ENCODE results near the gene MCF2L2. TPM values are rescaled to one million over a fixed set of nuclear protein-coding genes. Genes with fewer than 3 reads are reported as not detected.

The MCF2L2 gene
- total RNA-seq, 1 experiment from 2014 or later = 3.9 TPM

DNA sequence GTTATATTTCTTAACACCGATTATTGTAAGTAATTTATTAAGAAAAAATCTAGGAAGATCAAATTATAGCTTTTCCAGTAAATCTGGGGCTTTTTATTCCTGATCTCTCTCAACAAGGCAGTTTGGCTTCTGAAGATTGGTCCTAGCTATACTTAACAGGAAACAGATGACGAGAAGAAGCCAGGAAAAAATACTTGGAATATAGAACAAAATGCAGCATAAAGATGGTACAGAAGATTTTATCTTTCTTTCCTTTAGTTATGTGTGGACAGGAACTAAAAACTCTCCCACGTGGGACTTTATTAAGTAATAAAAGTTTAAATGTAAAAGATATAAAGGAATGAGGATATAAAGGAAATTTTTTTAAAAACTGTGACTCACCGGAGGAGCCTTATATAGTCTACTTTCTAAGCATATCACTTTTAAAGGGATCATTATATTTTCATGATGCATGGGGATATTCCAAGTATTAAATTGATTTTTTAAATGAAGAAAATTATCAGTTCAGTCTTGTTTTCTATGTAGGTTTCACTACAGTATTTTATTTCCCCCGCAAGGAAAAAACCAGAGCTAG, 167.2 kb downstream of the MCF2L2 start:
- no peaks in the 10 kb centered on the region for H3K27me3 ChIP-seq (replicated peaks; ENCODE audit: control insufficient read depth, insufficient read depth, low read length)
- CTCF ChIA-PET = no interaction called here
- intact Hi-C loops (cut with micrococcal nuclease; ENCODE audit: unreplicated experiment) = no loop called here
- no TSS peak for BruUV-seq (replicated peaks)
- H3K36me3 ChIP-seq (ENCODE audit: control insufficient read depth, insufficient read depth, low read length) = no peaks in the 10 kb centered on the region; the same call in 1 of the 2 replicates
- Mint-ChIP-seq H3K36me3 (ENCODE audit: insufficient read depth, unreplicated experiment) (no peaks in the 10 kb centered on the region), H3K4me3 (ENCODE audit: unreplicated experiment) (no peak overlapping the region), H3K9me3 (ENCODE audit: unreplicated experiment) (no peaks in the 10 kb centered on the region), H3K4me1 (ENCODE audit: low read depth, unreplicated experiment) (no peaks in the 10 kb centered on the region), H3K27ac (ENCODE audit: unreplicated experiment) (no peak overlapping the region), H3K27me3 (ENCODE audit: insufficient read depth, unreplicated experiment) (no peaks in the 10 kb centered on the region)
- H3K4me1 ChIP-seq = peaks cover 13% of the 10 kb centered on the region; the same call in 1 of the 2 replicates
- H3K9me3 ChIP-seq = no peaks in the 10 kb centered on the region
- TF ChIP-seq, protein P1, sequence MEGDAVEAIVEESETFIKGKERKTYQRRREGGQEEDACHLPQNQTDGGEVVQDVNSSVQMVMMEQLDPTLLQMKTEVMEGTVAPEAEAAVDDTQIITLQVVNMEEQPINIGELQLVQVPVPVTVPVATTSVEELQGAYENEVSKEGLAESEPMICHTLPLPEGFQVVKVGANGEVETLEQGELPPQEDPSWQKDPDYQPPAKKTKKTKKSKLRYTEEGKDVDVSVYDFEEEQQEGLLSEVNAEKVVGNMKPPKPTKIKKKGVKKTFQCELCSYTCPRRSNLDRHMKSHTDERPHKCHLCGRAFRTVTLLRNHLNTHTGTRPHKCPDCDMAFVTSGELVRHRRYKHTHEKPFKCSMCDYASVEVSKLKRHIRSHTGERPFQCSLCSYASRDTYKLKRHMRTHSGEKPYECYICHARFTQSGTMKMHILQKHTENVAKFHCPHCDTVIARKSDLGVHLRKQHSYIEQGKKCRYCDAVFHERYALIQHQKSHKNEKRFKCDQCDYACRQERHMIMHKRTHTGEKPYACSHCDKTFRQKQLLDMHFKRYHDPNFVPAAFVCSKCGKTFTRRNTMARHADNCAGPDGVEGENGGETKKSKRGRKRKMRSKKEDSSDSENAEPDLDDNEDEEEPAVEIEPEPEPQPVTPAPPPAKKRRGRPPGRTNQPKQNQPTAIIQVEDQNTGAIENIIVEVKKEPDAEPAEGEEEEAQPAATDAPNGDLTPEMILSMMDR (IDR thresholded peaks at IDR 0.05; ENCODE audit: insufficient read depth in 1 of 2, low read depth in 1 of 2, low read length in 1 of 2, severe bottlenecking in 1 of 2, unreplicated experiment in 1 of 2) = no peak
- POLR2A ChIA-PET = interaction anchor here (0.7 kb wide), 1 partner anchor 24 kb away, joined by 3 read pairs; no protein-coding TSS in a partner anchor
- no peak overlapping the region for H3K4me3 ChIP-seq (ENCODE audit: low read depth, low read length)
- no peak for DNase-seq

DNA sequence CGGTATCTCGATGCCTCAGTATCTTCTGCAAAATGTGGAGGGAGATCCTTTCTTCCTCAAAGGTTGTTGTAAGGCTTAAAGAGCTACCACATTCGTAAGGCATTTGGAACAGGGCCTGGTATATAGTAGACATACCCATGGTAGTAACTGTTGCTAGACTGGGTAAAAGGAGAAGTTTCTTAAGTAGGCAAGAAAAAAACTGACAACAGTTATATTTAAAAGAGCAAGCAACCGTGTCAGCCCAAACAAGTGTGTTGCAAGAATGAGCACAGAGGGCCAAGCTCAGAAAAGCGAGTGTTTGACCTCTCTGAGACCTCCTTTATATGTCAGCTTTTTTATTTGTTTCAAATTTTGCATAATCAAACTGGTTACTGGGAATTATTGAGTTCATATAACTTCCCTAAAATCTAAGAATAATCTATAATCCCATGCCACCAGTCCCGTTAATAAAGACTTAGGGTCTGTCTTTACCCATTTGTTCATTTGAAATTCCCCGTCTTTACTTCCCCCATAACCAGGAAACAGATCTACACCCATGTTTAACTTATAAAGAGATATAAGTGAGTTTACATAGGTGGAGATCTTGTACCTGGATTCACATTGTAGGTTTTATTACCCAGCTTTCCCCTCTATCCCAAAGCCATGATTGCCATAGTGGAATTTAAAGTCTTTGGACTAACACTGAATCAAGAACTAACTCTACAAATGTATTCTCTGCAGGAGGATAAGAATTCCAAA, 168.1 kb downstream of the MCF2L2 start:
- 0 out of 2 replicates have a peak, but pooled peaks cover 4% of the 10 kb centered on the region for H3K4me1 ChIP-seq
- H3K36me3 ChIP-seq (ENCODE audit: control insufficient read depth, insufficient read depth, low read length) = no peaks in the 10 kb centered on the region; the same call in 1 of the 2 replicates
- Mint-ChIP-seq H3K27ac (ENCODE audit: unreplicated experiment) (no peak overlapping the region), H3K4me1 (ENCODE audit: low read depth, unreplicated experiment) (peaks cover 5% of the 10 kb centered on the region), H3K4me3 (ENCODE audit: unreplicated experiment) (no peak overlapping the region), H3K27me3 (ENCODE audit: insufficient read depth, unreplicated experiment) (no peaks in the 10 kb centered on the region), H3K36me3 (ENCODE audit: insufficient read depth, unreplicated experiment) (no peaks in the 10 kb centered on the region), H3K9me3 (ENCODE audit: unreplicated experiment) (no peaks in the 10 kb centered on the region)
- TF ChIP-seq, protein P1 (IDR thresholded peaks at IDR 0.05; ENCODE audit: insufficient read depth in 1 of 2, low read depth in 1 of 2, low read length in 1 of 2, severe bottlenecking in 1 of 2, unreplicated experiment in 1 of 2) = no peak
- BruUV-seq (replicated peaks) = no TSS peak
- CTCF ChIA-PET = interaction anchor here (1.1 kb wide), 1 partner anchor 76 kb away, joined by 3 read pairs; no protein-coding TSS in a partner anchor
- intact Hi-C loops (cut with micrococcal nuclease; ENCODE audit: unreplicated experiment) = no loop called here
- H3K9me3 ChIP-seq = no peaks in the 10 kb centered on the region
- H3K4me3 ChIP-seq (ENCODE audit: low read depth, low read length) = no peak overlapping the region
- no peaks in the 10 kb centered on the region for H3K27me3 ChIP-seq (replicated peaks; ENCODE audit: control insufficient read depth, insufficient read depth, low read length)
- DNase-seq = no peak
- POLR2A ChIA-PET = interaction anchor here (0.7 kb wide), 1 partner anchor 25 kb away, joined by 3 read pairs; no protein-coding TSS in a partner anchor

DNA sequence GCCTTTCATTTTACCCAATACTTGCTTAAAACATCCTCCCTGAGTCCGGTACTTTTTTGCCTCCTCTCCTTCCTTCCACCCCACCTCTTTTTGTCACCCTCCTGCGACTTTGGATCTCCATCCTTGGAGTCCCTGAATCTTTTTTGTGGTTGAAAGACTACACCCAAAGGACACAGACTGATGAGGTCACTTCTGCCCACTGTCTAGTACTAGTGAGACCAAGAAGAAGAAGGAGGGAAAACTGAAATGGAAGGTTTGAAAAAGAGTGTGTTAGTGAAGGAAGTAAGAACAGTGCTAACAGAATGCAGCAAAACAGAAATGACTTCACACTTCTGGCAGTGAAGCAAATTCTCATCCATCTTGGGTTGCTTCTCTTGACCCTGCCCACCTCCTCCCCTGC, 168.8 kb downstream of the MCF2L2 start:
- Mint-ChIP-seq H3K27me3 (ENCODE audit: insufficient read depth, unreplicated experiment) (no peaks in the 10 kb centered on the region), H3K9me3 (ENCODE audit: unreplicated experiment) (no peaks in the 10 kb centered on the region), H3K27ac (ENCODE audit: unreplicated experiment) (no peak overlapping the region), H3K4me3 (ENCODE audit: unreplicated experiment) (no peak overlapping the region), H3K4me1 (ENCODE audit: low read depth, unreplicated experiment) (peaks cover 11% of the 10 kb centered on the region), H3K36me3 (ENCODE audit: insufficient read depth, unreplicated experiment) (no peaks in the 10 kb centered on the region)
- H3K27me3 ChIP-seq (replicated peaks; ENCODE audit: control insufficient read depth, insufficient read depth, low read length) = no peaks in the 10 kb centered on the region
- no peak for DNase-seq
- POLR2A ChIA-PET = no interaction called here
- H3K9me3 ChIP-seq = no peaks in the 10 kb centered on the region
- TF ChIP-seq, protein P1 (IDR thresholded peaks at IDR 0.05; ENCODE audit: insufficient read depth in 1 of 2, low read depth in 1 of 2, low read length in 1 of 2, severe bottlenecking in 1 of 2, unreplicated experiment in 1 of 2) = no peak
- H3K36me3 ChIP-seq (ENCODE audit: control insufficient read depth, insufficient read depth, low read length) = no peaks in the 10 kb centered on the region
- no peak overlapping the region for H3K4me3 ChIP-seq (ENCODE audit: low read depth, low read length)
- H3K4me1 ChIP-seq = no peaks in the 10 kb centered on the region
- intact Hi-C loops (cut with micrococcal nuclease; ENCODE audit: unreplicated experiment) = no loop called here
- no TSS peak for BruUV-seq (replicated peaks)
- CTCF ChIA-PET = interaction anchor here (1.1 kb wide), 1 partner anchor 75 kb away, joined by 3 read pairs; no protein-coding TSS in a partner anchor

Data from Caco-2 (cell line).